HepG2 (cell line): ENCODE measurements around the gene RAP1GAP2. TPM values are rescaled to one million over a fixed set of nuclear protein-coding genes. Genes with fewer than 3 reads are reported as not detected.

Source experiments
- ATRX ChIP-seq: sonication (generic); formaldehyde crosslinking; IDR thresholded peaks from 2 replicates; pipeline ENCODE4 v1.4.0; 2020; ENCODE audit warnings: missing genetic modification reagents, borderline replicate concordance
- ELF1 ChIP-seq: sonication (generic); formaldehyde crosslinking; IDR thresholded peaks from 2 replicates; pipeline ENCODE4 v1.4.0; 2020; ENCODE audit warnings: missing genetic modification reagents
- HMG20B ChIP-seq: conservative IDR thresholded peaks from 2 replicates; pipeline ENCODE4 v1.6.1; 2016; ENCODE audit warnings: missing genetic modification reagents, missing compliant biosample characterization
- HMGA1 ChIP-seq: sonication (generic); formaldehyde crosslinking; conservative IDR thresholded peaks from 2 replicates; pipeline ENCODE4 v1.4.0; 2020; ENCODE audit warnings: missing genetic modification reagents
- HOXD1 ChIP-seq: sonication (generic); formaldehyde crosslinking; IDR thresholded peaks from 2 replicates; pipeline ENCODE4 v1.5.0; 2020; ENCODE audit warnings: missing genetic modification reagents
- JUND ChIP-seq: sonication (generic); formaldehyde crosslinking; IDR thresholded peaks from 2 replicates; pipeline ENCODE4 v1.8.0; 2022; ENCODE audit warnings: mild to moderate bottlenecking, missing genetic modification reagents
- MXD4 ChIP-seq: IDR thresholded peaks from 2 replicates; pipeline ENCODE4 v1.6.1; 2016; ENCODE audit warnings: mild to moderate bottlenecking, missing biosample characterization, missing genetic modification reagents
- RELA ChIP-seq: sonication (generic); formaldehyde crosslinking; IDR thresholded peaks from 2 replicates; pipeline ENCODE4 v1.4.0; 2020; ENCODE audit warnings: missing genetic modification reagents
- SMC3 ChIP-seq: IDR thresholded peaks from 2 replicates; pipeline ENCODE4 v1.6.1; 2011; ENCODE audit warnings: low read length, improper control_type of control experiment
- SPEN ChIP-seq: sonication (generic); formaldehyde crosslinking; IDR thresholded peaks from 2 replicates; pipeline ENCODE4 v1.5.1; 2020; ENCODE audit warnings: low read depth, mild to moderate bottlenecking, missing genetic modification reagents
- THYN1 ChIP-seq: sonication (generic); formaldehyde crosslinking; IDR thresholded peaks from 2 replicates; pipeline ENCODE4 v1.8.1; 2023; ENCODE audit warnings: low read depth, mild to moderate bottlenecking, moderate library complexity, missing genetic modification reagents, borderline replicate concordance
- TMF1 ChIP-seq: sonication (generic); formaldehyde crosslinking; IDR thresholded peaks from 2 replicates; pipeline ENCODE4 v1.8.1; 2022; ENCODE audit warnings: low read depth, missing genetic modification reagents
- ZBTB3 ChIP-seq: sonication (generic); formaldehyde crosslinking; IDR thresholded peaks from 2 replicates; pipeline ENCODE4 v1.4.0; 2020; ENCODE audit warnings: low read depth, mild to moderate bottlenecking, moderate library complexity, missing genetic modification reagents, borderline replicate concordance
- ZNF256 ChIP-seq: sonication (generic); formaldehyde crosslinking; conservative IDR thresholded peaks from 2 replicates; pipeline ENCODE4 v1.4.0; 2020; ENCODE audit warnings: missing genetic modification reagents
- ZNF484 ChIP-seq: sonication (generic); formaldehyde crosslinking; IDR thresholded peaks from 2 replicates; pipeline ENCODE4 v1.5.1; 2020; ENCODE audit warnings: mild to moderate bottlenecking, low read depth, missing genetic modification reagents, borderline replicate concordance
- ZNF496 ChIP-seq: sonication (generic); formaldehyde crosslinking; IDR thresholded peaks from 2 replicates; pipeline ENCODE4 v1.8.1; 2023; ENCODE audit warnings: mild to moderate bottlenecking, moderate library complexity, missing genetic modification reagents; ENCODE audit not compliant: insufficient replicate concordance
- ZNF552 ChIP-seq: sonication (generic); formaldehyde crosslinking; IDR thresholded peaks from 2 replicates; pipeline ENCODE4 v1.9.0; 2022; ENCODE audit warnings: missing genetic modification reagents, mild to moderate bottlenecking, borderline replicate concordance
- ZNF557 ChIP-seq: sonication (generic); formaldehyde crosslinking; IDR thresholded peaks from 2 replicates; pipeline ENCODE4 v1.4.0; 2020; ENCODE audit warnings: missing genetic modification reagents
- ZNF713 ChIP-seq: sonication (generic); formaldehyde crosslinking; IDR thresholded peaks from 2 replicates; pipeline ENCODE4 v1.4.0; 2020; ENCODE audit warnings: mild to moderate bottlenecking, missing genetic modification reagents
- ZNF816 ChIP-seq: sonication (generic); formaldehyde crosslinking; IDR thresholded peaks from 2 replicates; pipeline ENCODE4 v1.8.0; 2022; ENCODE audit warnings: missing genetic modification reagents, mild to moderate bottlenecking, borderline replicate concordance
- ZNF878 ChIP-seq: sonication (generic); formaldehyde crosslinking; IDR thresholded peaks from 2 replicates; pipeline ENCODE4 v1.8.1; 2023; ENCODE audit warnings: mild to moderate bottlenecking, missing genetic modification reagents, moderate library complexity
- polyA plus RNA-seq, 8 experiments: library from polyadenylated mRNA; depleted of rRNA in 3 of 8; stranded (reverse) in 7 of 8; unstranded in 1 of 8; fragments of >200 nt; fragmentation: Illumina TruSeq in 4 of 8; extraction: Trizol in 4 of 8; gene quantifications; 2 replicates each; pipeline versions ENCODE4 v1.2.1 to v1.2.3, GENCODE V29; 2011 to 2016; ENCODE audit warnings: low read depth in 4 of 8, missing spikeins in 1 of 8, mixed read lengths in 1 of 8; ENCODE audit not compliant: insufficient read depth in 1 of 8
- total RNA-seq, 5 experiments: library from RNA; depleted of rRNA; stranded (reverse); fragments of >200 nt; fragmentation: Illumina TruSeq; extraction: Trizol; gene quantifications; 2 replicates each; pipeline ENCODE4 v1.2.3, GENCODE V29; 2016; ENCODE audit warnings: low read depth in 1 of 5
- TF ChIP-seq, protein P1 (sequence below): sonication (generic); formaldehyde crosslinking; IDR thresholded peaks from 2 replicates; pipeline ENCODE4 v1.8.0; 2022; ENCODE audit warnings: missing genetic modification reagents, mild to moderate bottlenecking, borderline replicate concordance
- TF ChIP-seq, protein P2 (sequence below), 2 experiments: sonication (generic) in 1 of 2; formaldehyde crosslinking in 1 of 2; IDR thresholded peaks; 2 replicates each; pipeline versions ENCODE4 v1.4.0 to v1.6.1; 2016 to 2020; ENCODE audit warnings: borderline replicate concordance in 1 of 2, low read depth in 1 of 2, mild to moderate bottlenecking in 1 of 2, missing genetic modification reagents in 1 of 2
- TF ChIP-seq, protein P3 (sequence below): sonication (generic); formaldehyde crosslinking; IDR thresholded peaks from 2 replicates; pipeline ENCODE4 v1.4.0; 2020; ENCODE audit warnings: missing genetic modification reagents, borderline replicate concordance

Gene RAP1GAP2
- total and polyA plus RNA-seq, 2 of the 13 experiments (the other 11 are each of a cell fraction or from before 2014, with no cell fraction given), result 10.9 to 12.0 TPM

DNA sequence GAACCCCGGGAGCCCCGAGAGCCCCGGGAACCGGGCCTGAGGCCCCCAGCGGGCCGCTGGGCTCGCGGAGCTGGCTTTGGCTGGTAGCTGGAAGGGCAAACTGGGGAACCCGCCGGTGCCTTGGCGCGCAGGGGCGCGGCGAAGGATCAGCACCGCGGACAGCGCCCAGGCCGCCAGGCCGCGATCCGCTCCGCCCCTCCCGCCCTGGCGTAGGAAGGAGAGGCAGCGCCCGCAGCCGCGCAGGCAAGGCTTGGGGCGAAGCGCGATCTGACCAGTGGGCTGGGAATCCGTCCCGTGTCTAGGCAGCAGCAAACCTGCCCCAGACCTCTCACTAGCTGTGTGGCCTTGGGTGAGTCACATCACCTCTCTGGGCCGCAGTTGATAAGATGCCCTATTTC is 46.5 kb upstream of the RAP1GAP2 start (continued):
- TF ChIP-seq SPEN (CRISPR knock-in tag) (peak; percentile 90), ZNF256 (CRISPR knock-in tag) (peak; percentile 98), HMGA1 (no peak), ZNF713 (no peak), ZNF557 (CRISPR knock-in tag) (peak; percentile 97), ZNF484 (CRISPR knock-in tag) (peak; percentile 95; the same call in 1 of the 2 replicates), THYN1 (CRISPR knock-in tag) (0 out of 2 replicates have a peak, but pooled peaks have one; percentile 50), ELF1 (CRISPR knock-in tag) (no peak), SMC3 (no peak), ZNF552 (CRISPR knock-in tag) (peak; percentile 68; the same call in 1 of the 2 replicates), MXD4 (CRISPR knock-in tag) (peak; percentile 90; the same call in 1 of the 2 replicates), ZNF816 (peak; percentile 94), TMF1 (CRISPR knock-in tag) (peak; percentile 99), ATRX (no peak), JUND (CRISPR knock-in tag) (peak; percentile 63; the same call in 1 of the 2 replicates), HMG20B (CRISPR knock-in tag) (no peak), ZNF496 (CRISPR knock-in tag) (no peak), ZBTB3 (CRISPR knock-in tag) (no peak), HOXD1 (CRISPR knock-in tag) (peak; percentile 98), RELA (CRISPR knock-in tag) (peak; percentile 89; the same call in 1 of the 2 replicates), ZNF878 (CRISPR knock-in tag) (peak; percentile 82)
- TF ChIP-seq, protein P1, sequence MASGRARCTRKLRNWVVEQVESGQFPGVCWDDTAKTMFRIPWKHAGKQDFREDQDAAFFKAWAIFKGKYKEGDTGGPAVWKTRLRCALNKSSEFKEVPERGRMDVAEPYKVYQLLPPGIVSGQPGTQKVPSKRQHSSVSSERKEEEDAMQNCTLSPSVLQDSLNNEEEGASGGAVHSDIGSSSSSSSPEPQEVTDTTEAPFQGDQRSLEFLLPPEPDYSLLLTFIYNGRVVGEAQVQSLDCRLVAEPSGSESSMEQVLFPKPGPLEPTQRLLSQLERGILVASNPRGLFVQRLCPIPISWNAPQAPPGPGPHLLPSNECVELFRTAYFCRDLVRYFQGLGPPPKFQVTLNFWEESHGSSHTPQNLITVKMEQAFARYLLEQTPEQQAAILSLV, result peak; percentile 94
- TF ChIP-seq, protein P2, sequence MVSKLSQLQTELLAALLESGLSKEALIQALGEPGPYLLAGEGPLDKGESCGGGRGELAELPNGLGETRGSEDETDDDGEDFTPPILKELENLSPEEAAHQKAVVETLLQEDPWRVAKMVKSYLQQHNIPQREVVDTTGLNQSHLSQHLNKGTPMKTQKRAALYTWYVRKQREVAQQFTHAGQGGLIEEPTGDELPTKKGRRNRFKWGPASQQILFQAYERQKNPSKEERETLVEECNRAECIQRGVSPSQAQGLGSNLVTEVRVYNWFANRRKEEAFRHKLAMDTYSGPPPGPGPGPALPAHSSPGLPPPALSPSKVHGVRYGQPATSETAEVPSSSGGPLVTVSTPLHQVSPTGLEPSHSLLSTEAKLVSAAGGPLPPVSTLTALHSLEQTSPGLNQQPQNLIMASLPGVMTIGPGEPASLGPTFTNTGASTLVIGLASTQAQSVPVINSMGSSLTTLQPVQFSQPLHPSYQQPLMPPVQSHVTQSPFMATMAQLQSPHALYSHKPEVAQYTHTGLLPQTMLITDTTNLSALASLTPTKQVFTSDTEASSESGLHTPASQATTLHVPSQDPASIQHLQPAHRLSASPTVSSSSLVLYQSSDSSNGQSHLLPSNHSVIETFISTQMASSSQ (IDR thresholded peaks at IDR 0.05; ENCODE audit: low read depth), result no peak
- TF ChIP-seq, protein P2 (CRISPR knock-in tag; IDR thresholded peaks at IDR 0.05; ENCODE audit: borderline replicate concordance), result peak; percentile 57
- TF ChIP-seq, protein P3, sequence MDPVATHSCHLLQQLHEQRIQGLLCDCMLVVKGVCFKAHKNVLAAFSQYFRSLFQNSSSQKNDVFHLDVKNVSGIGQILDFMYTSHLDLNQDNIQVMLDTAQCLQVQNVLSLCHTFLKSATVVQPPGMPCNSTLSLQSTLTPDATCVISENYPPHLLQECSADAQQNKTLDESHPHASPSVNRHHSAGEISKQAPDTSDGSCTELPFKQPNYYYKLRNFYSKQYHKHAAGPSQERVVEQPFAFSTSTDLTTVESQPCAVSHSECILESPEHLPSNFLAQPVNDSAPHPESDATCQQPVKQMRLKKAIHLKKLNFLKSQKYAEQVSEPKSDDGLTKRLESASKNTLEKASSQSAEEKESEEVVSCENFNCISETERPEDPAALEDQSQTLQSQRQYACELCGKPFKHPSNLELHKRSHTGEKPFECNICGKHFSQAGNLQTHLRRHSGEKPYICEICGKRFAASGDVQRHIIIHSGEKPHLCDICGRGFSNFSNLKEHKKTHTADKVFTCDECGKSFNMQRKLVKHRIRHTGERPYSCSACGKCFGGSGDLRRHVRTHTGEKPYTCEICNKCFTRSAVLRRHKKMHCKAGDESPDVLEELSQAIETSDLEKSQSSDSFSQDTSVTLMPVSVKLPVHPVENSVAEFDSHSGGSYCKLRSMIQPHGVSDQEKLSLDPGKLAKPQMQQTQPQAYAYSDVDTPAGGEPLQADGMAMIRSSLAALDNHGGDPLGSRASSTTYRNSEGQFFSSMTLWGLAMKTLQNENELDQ (CRISPR knock-in tag), result peak; percentile 96
